BLaER1 treated with 17β-estradiol and CSF1 and Interleukin-3, amounts not matched to agents 10 nM and 100 nM (cell line): ENCODE results near the gene SOX10.

Source experiments
- H3K27ac ChIP-seq, 11 experiments: shearing (Covaris generic); formaldehyde crosslinking; 2 replicates each; pipeline ENCODE4 v1.8.1; 2022
- H3K27me3 ChIP-seq, 11 experiments: shearing (Covaris generic); formaldehyde crosslinking; 2 replicates each; pipeline ENCODE4 v1.8.1; 2022
- H3K36me3 ChIP-seq, 11 experiments: shearing (Covaris generic); formaldehyde crosslinking; 2 replicates each; pipeline ENCODE4 v1.8.1; 2022
- H3K4me1 ChIP-seq, 10 experiments: shearing (Covaris generic); formaldehyde crosslinking; 2 replicates each; pipeline ENCODE4 v1.8.1; 2022
- H3K4me2 ChIP-seq, 11 experiments: shearing (Covaris generic); formaldehyde crosslinking; 2 replicates each; pipeline ENCODE4 v1.8.1; 2022
- H3K4me3 ChIP-seq, 10 experiments: shearing (Covaris generic); formaldehyde crosslinking; 2 replicates each; pipeline ENCODE4 v1.8.1; 2022
- H3K9ac ChIP-seq, 11 experiments: shearing (Covaris generic); formaldehyde crosslinking; 2 replicates each; pipeline ENCODE4 v1.8.1; 2022
- H3K9me3 ChIP-seq, 11 experiments: shearing (Covaris generic); formaldehyde crosslinking; replicated peaks in 1 of 11; 2 replicates each; pipeline ENCODE4 v1.8.1; 2022
- H4K20me1 ChIP-seq, 11 experiments: shearing (Covaris generic); formaldehyde crosslinking; 2 replicates each; pipeline ENCODE4 v1.8.1; 2022
- Cebpa-rat ChIP-seq, 11 experiments: shearing (Covaris generic); IDR thresholded peaks; 2 replicates each; pipeline ENCODE4 v1.8.1; 2022

SOX10 gene

DNA sequence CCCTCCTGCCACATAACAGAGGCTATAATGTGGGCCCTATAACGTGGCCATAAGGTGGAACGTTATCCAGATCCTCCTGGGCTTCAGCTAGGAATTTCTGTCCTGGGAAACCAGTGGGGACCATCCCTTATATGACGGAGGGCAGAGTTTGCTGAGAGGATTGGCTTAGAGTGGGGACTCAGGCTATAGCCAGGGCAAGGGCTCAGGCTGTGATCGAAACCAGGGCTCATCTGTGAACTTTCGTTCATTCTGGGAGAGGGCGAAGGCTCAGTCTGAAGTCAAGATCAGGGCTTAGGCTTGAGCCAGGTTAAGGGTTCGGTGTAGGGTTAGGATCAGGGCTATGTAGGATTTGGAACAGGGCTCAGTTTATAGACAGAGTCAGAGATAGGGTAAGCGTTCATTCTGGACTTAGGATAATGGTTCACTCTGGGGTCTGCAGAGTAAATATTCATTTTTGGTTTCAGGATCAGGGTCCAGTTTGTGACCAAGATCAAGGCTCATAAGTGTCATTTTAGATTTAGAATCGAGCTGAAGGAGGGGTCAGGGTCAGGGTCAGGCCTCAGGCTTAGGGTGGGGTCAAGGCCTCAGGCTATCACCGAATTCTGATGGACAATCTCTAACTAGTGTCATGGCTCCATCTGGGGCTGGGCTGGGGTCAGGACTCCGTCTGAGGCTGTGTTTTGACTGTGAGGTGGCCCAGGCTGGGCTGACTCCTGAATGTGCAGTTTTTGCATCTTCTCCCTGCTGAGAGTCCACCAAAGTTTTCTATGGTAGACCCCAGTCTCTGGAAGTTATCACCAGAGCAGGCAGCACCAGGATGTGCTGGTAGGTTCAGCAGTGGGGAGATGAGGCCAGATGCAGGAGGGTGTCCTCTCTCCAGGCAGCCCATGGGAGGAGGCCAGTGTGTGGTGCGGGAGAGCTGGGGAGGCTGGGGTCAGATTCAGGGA is 33.9 kb upstream of the SOX10 start:
- no peak for TF ChIP-seq Cebpa-rat (IDR thresholded peaks at IDR 0.05)
- Histone ChIP-seq H3K4me3 (no peak overlapping the region), H3K9ac (no peak overlapping the region), H3K9me3 (peaks cover 0 to 18% (median 10%) of the 10 kb centered on the region in 11 experiments; a peak in 11 of 22 replicates), H3K27me3 (no peaks in the 10 kb centered on the region), H3K27ac (no peak overlapping the region), H3K4me1 (peaks cover 16 to 55% (median 32%) of the 10 kb centered on the region in 10 experiments), H3K4me2 (peak overlapping the region; percentile 17 to 77 (median 57); a peak in 21 of 22 replicates), H3K36me3 (no peaks in the 10 kb centered on the region), H4K20me1 (no peaks in the 10 kb centered on the region)

DNA sequence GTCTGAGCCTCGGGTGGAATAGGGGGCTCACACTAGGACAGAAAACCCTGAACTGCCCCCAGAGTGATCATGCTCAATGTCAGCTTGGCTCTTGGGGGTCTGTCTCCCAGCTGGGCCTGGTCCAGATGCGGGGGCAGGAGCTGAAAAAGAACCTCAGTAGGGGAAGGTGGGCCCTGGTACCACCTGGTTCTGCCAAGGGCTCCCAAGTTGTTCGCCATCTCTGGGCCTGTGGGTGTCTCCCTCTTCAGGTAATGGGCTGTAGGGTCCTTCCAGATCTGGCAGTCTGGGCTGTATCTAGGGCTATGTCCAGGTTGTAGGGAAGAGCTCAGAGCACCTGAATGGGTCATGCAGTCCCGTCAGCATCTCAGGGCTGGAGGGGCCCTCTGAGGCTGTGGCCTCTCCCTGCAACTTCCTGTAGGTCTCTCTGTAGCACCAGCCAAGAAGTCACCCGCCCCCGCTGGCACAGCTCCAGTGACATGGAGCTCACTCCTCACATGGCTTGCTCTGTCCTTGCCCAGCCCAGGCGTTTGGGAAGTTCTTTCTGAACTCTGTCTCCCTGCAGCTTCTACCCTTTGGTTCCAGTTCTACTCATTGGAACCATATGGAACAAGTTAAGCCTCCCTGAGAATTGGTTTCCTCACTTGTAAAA is 33.0 kb upstream of the SOX10 start:
- H3K27me3 ChIP-seq: no peaks in the 10 kb centered on the region
- H4K20me1 ChIP-seq: no peaks in the 10 kb centered on the region
- no peaks in the 10 kb centered on the region for H3K36me3 ChIP-seq
- peak overlapping the region; percentile 17 to 77 (median 57); a peak in 21 of 22 replicates for H3K4me2 ChIP-seq
- H3K4me3 ChIP-seq: no peak overlapping the region
- no peak for TF ChIP-seq Cebpa-rat (IDR thresholded peaks at IDR 0.05)
- H3K9me3 ChIP-seq: peaks cover 0 to 18% (median 10%) of the 10 kb centered on the region in 11 experiments; a peak in 11 of 22 replicates
- H3K27ac ChIP-seq: no peak overlapping the region
- no peak overlapping the region for H3K9ac ChIP-seq
- H3K4me1 ChIP-seq: peaks cover 23 to 58% (median 39%) of the 10 kb centered on the region in 10 experiments

DNA sequence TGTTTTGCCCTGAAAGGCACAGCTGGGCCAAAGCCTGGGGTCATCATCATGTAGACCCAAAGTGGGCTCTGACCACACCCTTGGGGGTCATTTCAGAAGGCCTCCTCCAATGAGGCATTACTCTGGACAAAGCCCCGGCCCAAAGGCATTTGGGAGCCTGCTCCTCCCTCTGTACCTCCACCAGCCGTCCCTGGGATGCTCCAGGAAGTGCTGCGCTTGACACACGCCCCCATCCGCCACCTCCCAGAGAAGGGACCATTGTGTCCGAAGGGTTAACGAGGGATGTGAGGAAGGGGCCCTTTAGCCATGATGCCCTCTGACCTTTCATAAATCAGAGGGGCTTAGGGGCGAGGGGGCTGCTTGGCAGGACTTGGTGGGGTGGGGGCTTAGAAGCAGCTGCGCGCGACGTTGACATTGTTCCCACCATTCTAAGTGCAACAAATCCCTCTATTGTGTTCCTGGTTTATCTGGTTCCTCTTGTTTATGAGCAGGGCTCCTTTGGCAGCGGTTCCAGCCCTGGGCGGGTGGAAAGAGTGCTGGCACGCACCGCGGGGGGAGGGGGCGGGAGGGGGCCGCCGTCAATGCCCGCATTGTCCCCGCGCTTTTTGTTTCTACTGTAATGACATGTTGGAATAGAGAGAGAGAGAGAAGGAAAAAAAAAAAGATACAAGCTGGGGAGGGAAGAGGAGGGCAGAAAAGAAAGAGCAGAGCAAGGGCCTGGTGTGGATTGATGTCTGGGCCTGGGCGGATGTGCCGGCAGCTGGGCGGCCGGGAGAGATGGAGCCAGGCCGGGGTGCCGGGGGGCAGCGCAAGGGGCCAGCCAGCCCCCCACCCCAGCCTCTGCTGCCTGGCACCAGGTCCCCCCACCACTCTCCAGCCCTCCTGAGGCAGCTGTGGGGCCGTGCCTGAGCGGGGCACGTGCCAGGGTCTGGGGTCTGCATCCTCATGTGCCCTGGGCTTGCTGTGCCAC is 32.1 kb upstream of the SOX10 start:
- H3K9ac ChIP-seq: no peak overlapping the region
- no peak for TF ChIP-seq Cebpa-rat (IDR thresholded peaks at IDR 0.05)
- peak overlapping the region in 5 of 11 experiments; percentile 49 to 77 (median 67); a peak in 7 of 22 replicates for H3K4me2 ChIP-seq
- no peak overlapping the region for H3K4me3 ChIP-seq
- H3K36me3 ChIP-seq: no peaks in the 10 kb centered on the region
- H3K9me3 ChIP-seq: peaks cover 0 to 18% (median 10%) of the 10 kb centered on the region in 11 experiments; a peak in 11 of 22 replicates
- H4K20me1 ChIP-seq: no peaks in the 10 kb centered on the region
- H3K27ac ChIP-seq: no peak overlapping the region
- H3K4me1 ChIP-seq: peaks cover 24 to 49% (median 36%) of the 10 kb centered on the region in 10 experiments
- H3K27me3 ChIP-seq: no peaks in the 10 kb centered on the region

DNA sequence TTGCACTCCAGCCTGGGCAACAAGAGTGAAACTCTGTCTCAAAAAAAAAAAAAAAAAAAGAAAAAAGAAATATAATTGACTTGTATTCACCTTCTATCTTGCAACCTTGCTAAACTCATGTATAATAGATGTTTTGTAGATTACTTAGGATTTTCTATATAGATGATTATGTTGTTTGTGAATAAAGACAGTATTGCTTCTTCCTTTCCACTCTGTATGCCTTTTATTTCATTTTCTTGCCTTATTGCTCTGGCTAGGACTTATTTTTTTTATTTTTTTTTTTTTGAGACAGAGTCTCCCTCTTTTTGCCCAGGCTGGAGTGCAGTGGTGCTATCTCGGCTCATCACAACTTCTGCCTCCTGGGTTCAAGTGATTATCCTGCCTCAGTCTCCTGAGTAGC is 29.7 kb upstream of the SOX10 start:
- H3K9me3 ChIP-seq: peaks cover 0 to 18% (median 10%) of the 10 kb centered on the region in 11 experiments; a peak in 11 of 22 replicates
- no peaks in the 10 kb centered on the region for H3K27me3 ChIP-seq
- no peak overlapping the region for H3K27ac ChIP-seq
- no peak overlapping the region for H3K9ac ChIP-seq
- H3K4me1 ChIP-seq: peaks cover 23 to 33% (median 26%) of the 10 kb centered on the region in 10 experiments
- no peaks in the 10 kb centered on the region for H4K20me1 ChIP-seq
- no peaks in the 10 kb centered on the region for H3K36me3 ChIP-seq
- no peak overlapping the region for H3K4me2 ChIP-seq
- H3K4me3 ChIP-seq: no peak overlapping the region
- no peak for TF ChIP-seq Cebpa-rat (IDR thresholded peaks at IDR 0.05)

DNA sequence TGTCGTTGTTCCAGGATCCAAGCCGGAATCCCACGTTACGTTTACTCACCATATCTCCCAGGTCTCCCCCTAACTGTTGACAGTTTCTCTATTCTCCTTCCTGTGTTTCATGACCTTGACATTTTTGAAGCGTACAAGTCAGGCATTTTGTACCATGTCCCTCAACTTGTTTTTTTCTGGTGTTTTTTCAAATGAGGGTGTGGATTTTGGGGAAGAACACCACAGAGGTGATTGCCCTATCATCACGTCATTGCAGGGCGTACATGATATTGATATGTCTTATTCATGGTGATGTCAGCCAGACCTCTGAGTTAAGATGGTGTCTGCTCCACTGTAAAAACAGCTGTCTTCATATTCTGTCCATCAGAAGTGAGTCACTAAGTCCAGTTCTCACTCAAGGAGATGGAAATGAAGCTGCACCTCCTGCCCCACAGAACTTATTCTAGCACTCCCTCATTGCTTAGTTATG is 28.3 kb upstream of the SOX10 start:
- Histone ChIP-seq H3K36me3 (no peaks in the 10 kb centered on the region), H3K4me1 (peaks cover 18 to 26% (median 23%) of the 10 kb centered on the region in 10 experiments), H4K20me1 (no peaks in the 10 kb centered on the region), H3K9ac (no peak overlapping the region), H3K4me3 (no peak overlapping the region), H3K9me3 (peaks cover 0 to 18% (median 10%) of the 10 kb centered on the region in 11 experiments; a peak in 11 of 22 replicates), H3K27ac (no peak overlapping the region), H3K27me3 (no peaks in the 10 kb centered on the region), H3K4me2 (peak overlapping the region in 6 of 11 experiments; percentile 2 to 33 (median 8); a peak in 1 of 22 replicates)
- TF ChIP-seq Cebpa-rat (IDR thresholded peaks at IDR 0.05): no peak

DNA sequence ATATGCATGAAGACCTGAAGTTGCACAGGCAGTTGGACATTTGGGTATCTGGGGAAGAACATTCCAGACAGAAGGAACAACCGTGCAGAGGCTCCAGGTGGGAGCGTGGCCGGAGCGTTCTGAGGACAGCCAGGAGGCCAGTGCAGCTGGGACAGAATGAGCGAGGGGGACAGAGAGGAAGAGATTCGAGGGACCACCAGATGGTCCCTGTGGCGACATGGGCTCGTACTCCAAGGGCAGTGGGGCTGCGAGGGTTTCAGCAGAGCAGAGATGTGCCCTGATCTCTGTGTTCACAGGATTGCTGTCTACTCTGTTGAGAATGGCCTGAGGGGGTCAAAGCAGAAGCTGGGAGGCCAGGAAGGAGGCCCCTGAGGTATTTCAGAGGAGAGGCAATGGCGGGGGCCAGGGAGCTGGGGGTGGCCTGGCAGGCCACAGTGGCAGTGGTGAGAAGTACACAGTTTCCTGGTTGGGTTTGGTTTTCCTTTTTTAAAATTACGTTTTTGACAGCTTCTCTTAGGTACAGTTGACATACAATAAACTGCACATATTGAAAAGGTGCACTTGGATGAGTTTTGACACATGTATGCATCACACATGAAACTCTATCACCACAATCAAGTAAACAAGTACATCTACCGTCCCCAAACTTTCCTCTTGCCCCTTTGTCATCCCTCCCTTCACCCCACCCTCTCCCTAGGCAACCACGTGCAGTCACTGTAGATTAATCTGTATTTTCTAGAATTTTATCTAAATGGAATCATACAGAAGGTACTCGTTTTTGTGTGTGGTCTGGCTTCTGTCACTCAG is 24.8 kb upstream of the SOX10 start:
- H4K20me1 ChIP-seq: no peaks in the 10 kb centered on the region
- no peak overlapping the region for H3K4me3 ChIP-seq
- no peaks in the 10 kb centered on the region for H3K27me3 ChIP-seq
- H3K27ac ChIP-seq: no peak overlapping the region
- no peak for TF ChIP-seq Cebpa-rat (IDR thresholded peaks at IDR 0.05)
- peaks cover 0 to 6% (median 2%) of the 10 kb centered on the region in 11 experiments; a peak in 9 of 22 replicates for H3K9me3 ChIP-seq
- H3K4me2 ChIP-seq: peak overlapping the region in 9 of 11 experiments; percentile 11 to 56 (median 27); a peak in 13 of 22 replicates
- no peaks in the 10 kb centered on the region for H3K36me3 ChIP-seq
- no peak overlapping the region for H3K9ac ChIP-seq
- peaks cover 10 to 17% (median 14%) of the 10 kb centered on the region in 10 experiments; a peak in 17 of 20 replicates for H3K4me1 ChIP-seq

DNA sequence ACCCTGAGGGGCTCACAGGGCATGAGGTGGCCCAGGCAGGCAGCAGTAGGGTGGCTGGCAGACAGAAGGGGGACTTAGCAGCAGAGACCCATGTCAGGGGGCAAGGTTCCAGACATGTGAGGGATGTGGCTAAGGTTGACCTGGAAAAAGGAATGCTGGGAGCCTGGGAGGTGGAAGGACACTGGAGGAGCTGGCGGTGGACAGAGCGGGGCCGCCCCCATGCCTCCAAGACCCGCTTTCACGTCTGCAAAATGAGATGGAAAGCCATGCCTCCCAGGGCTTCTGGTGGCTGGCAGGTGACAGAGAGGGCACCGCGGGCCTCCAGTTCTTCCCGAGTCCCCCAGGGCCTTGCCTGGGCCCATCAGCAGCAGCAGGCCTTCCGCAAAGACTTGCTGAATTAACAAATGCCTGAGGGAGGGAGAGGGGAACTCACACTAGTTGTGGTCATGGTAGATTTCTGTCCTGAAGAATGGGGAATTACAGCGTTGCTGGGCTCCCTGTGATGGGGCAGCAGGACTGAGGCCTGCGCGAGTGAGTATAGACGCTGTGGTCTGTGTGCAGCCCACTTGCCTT is 23.1 kb upstream of the SOX10 start:
- Histone ChIP-seq H3K27ac (no peak overlapping the region), H3K27me3 (no peaks in the 10 kb centered on the region), H3K9me3 (no peaks in the 10 kb centered on the region), H3K4me3 (no peak overlapping the region), H3K4me1 (peaks cover 1 to 10% (median 7%) of the 10 kb centered on the region in 10 experiments; a peak in 16 of 20 replicates), H3K36me3 (no peaks in the 10 kb centered on the region), H3K4me2 (no peak overlapping the region), H3K9ac (no peak overlapping the region; a peak in 1 of 22 replicates), H4K20me1 (no peaks in the 10 kb centered on the region)
- no peak for TF ChIP-seq Cebpa-rat (IDR thresholded peaks at IDR 0.05)
